ENCODE results near the gene HS2ST1.
"Not testable (repeated sequence)": the region's sequence is repeated elsewhere in the genome, so short reads cannot be mapped to it uniquely, and the experiment has no call there.

Gene HS2ST1

DNA sequence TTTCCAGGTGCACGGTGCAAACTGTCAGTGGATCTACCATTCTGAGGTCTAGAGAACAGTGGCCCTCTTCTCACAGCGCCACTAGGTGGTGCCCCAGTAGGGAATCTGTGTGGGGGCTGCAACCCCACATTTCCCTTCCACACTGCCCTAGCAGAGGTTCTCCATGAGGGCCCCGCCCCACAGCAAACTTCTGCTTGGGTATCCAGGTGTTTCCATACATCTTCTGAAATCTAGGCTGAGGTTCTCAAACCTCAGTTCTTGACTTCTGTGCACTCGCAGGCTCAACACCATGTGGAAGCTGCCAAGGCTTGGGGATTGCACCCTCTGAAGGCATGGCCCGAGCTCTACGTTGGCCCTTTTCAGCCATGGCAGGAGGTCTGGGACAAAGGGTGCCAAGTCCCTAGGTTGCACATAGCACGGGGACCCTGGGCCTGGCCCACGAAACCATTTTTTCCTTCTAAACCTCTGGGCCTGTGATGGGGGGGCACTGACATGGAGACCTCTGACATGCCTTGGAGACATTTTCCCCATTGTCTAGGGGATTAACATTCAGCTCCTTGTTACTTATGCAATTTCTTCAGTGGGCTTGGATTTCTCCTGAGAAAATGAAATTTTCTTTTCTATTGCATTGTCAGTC lies 10.0 kb downstream of the HS2ST1 start:
- DNase-seq (ENCODE audit: low read depth in 4 of 4, low spot score in 1 of 4), result no peak

DNA sequence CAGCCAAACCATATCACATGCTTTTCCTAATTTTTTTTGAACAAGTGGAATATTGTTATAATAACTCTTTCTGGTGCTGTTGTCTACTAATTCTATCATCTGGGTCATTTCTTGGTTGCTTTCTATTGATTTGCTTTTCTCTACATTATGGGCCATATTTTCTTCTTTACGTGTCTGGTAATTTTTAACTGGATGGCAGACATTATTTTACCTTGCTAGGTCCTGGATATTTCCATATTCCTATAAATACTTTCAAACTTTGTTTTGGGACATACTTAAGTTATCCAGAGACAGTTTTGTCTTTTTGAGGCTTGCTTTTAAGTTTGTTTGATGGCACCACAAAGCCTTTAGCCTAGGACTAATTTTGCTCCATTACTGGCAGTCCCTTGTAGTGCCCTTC lies 11.3 kb downstream of the HS2ST1 start:
- no peak for DNase-seq (ENCODE audit: low read depth in 4 of 4, low spot score in 1 of 4)

DNA sequence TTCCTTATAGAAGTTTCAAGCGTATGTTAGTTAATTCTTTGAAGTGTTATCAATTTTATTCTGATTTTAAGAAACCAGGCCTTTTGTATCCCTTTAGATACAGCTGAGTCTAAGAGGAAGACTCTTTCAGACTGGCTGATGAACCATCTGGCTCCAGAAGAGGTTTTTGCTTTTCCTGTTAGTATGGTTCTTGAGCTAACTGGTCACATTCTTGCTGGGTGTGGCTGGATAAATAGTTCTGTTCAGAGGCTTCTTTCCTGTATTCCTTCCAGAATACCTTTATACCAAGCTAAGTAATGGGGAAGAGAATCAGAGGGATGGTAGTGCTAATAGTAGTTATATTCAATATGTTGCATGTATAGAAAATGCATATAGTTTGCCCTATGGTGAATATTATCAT lies 12.4 kb downstream of the HS2ST1 start:
- no peak for DNase-seq (ENCODE audit: low read depth in 4 of 4, low spot score in 1 of 4)

DNA sequence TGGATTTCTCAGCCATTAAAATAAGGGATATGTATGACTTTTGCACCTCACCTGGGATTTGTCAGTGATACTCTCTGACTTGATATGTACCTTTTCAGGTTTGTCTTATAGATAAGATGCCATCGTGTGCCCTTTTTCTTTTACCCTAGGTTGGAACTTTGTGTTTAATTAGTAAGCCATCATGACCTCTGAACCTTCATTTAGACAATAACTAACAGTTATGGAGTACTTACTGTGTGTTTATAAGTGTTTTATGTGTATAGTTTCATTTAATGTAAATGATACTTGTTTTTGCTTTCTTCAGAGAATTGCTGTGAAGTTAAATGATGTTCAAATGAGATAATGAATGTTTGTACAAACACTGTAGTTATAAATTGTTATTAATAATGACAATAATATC lies 14.4 kb downstream of the HS2ST1 start:
- no peak for DNase-seq (ENCODE audit: low read depth in 4 of 4, low spot score in 1 of 4)

DNA sequence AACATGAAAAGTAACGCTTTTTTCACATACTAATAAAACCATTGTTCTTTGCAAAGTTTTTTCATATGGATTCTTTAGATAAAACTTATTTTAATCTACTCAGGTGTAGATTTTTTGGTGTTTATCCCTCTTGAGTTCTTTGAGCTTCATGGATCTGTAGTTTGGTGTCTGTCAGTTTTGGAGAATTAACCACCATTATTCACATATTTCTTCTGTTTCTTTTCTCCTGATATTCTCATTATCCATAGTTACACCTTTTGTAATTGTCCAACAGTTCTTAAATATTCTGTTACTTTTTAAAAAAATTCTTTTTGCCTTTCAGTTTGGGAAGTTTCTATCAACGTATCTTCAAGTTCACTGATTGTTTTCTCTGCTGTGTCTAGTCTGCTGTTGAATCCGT lies 18.6 kb downstream of the HS2ST1 start:
- no peak for DNase-seq (ENCODE audit: low read depth in 4 of 4, low spot score in 1 of 4)

DNA sequence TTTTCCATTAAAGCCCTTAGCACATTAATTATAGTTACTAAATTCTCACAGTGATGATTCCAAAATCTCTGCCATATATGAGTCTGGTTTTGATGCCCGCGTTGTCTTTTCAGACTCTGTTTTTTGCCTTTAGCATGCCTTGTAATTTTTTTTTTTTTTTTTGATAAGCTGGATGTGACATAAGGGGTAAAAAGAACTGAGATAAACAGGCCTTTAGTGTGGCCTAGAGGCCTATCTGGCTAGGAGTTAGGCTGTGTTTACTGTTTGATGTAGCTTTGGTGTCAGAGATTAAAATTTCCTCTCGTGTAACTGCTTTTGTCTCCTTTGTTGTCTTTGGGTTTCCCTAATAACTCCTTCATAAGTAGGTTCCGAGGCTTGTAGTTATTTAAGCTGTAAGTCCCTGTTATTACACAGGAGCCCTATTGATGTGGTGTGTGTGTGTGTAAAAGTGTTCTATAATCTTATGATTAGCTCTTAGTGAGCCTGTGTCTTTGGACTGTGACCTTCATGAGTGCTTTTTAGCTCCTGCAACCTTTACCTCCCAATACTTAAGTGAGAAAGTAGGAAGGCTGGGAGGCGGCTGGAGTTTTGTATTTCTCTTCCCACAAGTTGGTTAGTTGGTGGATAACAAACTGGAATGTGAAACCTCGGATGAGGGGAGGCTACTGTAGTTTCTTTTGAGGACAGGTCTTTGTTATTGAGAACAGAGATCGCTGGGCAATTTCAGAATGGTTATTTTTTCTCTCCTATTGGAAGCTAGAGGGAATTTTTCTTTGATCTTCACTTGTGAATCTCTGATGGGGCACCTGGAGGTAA lies 19.3 kb downstream of the HS2ST1 start:
- no peak for DNase-seq (ENCODE audit: low read depth in 4 of 4, low spot score in 1 of 4)

DNA sequence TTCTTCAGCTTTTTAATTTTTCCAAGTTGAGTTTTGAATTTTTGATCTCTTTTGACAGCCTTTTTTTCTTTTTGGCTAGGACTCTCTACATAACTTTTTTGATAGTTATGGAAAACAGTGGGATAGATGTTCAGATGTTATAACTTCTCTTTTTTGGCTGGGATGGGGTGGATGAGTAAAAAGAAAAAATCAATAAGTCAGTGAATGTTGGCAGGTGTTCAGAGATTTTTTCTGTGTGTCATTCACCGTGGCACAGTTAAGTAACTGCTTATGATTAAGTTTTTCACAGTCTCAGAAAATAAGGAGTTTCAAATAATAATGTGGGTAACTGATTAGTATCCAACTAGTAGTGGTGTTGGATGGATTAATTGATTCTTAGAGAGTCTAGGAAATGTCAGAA lies 24.0 kb downstream of the HS2ST1 start:
- no peak for DNase-seq (ENCODE audit: low read depth in 4 of 4, low spot score in 1 of 4)

DNA sequence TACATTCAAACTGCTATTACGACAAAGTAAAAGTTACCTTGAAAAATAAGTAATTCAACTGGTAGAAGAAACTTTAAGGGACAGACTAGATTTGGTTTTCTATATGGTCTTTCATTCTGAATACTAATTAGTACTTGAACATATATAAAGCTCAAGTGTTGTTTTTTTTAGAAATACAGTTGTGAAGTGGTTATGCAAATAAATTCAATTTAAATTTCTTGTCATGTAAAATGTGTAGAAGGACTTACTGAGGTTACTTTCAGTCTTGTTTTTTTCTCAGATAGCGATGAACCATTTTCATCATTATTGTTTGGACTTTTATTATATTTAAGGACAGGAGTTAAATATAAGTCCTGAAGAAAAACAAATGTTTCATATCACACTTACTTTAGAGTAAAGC lies 24.4 kb downstream of the HS2ST1 start:
- no peak for DNase-seq (ENCODE audit: low read depth in 4 of 4, low spot score in 1 of 4)

DNA sequence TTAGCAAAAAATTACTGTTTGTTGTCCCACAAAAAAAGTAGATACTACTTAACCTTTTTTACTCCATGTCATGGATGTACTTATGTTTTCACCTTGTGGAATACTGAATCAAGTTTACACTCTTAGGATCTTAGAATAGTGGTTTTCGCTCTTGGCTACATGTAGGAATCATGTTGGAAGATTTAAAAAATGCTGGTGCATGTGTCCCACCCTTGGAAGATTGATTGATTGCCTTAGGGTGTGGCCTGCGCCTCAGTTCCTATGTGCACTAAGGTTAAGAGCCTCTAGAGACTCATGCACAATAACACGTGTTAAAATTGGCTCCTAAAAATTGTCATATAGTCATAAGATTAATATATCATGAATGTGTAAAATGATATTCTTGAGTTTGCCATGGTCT lies 25.0 kb downstream of the HS2ST1 start:
- no peak for DNase-seq (ENCODE audit: low read depth in 4 of 4, low spot score in 1 of 4)

DNA sequence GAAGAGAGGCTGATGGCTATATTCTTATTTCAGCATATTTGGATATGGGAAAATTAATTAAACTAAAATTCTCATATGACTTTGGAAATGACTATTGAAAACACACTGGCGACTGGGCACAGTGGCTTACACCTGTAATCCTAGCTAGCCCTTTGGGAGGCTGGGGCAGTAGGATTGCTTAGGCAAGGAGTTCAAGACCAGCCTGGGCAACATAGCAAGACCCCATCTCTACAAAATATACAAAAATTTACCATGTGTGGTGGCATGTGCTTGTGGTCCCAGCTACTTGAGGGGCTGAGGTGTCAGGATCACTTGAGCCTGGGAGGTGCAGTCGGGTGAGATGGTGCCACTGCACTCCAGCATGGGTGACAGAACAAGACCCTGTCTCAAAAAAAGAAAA lies 26.2 kb downstream of the HS2ST1 start:
- DNase-seq (ENCODE audit: low read depth in 4 of 4, low spot score in 1 of 4), result no peak

DNA sequence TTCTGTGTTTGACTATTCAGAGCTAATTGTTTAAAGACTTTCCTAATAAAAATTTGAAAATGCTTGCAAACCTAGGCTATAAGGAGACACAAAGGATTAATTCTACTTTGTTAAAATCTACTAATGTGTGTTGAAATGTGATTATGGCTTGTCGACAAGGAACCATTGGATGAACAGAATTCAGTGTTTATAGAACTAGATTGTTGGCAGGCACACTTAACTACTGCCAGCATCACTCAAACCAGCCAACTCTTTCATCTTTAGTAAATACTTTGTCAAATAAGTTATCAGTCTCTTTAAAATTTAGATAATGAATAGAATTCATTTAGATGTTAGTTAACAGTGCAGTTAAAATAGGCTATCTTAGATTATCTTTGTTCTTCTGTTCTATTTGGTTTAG lies 27.6 kb downstream of the HS2ST1 start:
- no peak for DNase-seq (ENCODE audit: low read depth in 4 of 4, low spot score in 1 of 4)

DNA sequence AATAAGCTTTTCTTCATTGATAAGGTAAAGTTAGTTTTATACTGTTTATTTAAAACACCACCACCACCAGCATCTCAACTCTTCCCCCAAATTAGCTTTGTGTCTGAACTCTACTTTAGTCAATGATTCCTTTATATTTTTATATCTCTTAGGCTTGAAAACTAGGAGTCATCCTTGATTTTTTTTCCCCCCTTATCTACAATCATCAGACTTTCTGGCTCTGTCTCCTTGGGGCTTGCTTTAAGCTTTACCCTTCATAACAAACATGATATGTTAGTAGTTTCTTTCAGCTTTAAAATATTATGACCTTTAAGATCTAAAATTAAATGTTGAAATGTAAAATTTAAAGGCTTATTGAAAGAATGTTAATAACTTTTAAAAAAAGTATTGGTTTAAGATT lies 28.3 kb downstream of the HS2ST1 start:
- DNase-seq (ENCODE audit: low read depth in 4 of 4, low spot score in 1 of 4), result no peak

DNA sequence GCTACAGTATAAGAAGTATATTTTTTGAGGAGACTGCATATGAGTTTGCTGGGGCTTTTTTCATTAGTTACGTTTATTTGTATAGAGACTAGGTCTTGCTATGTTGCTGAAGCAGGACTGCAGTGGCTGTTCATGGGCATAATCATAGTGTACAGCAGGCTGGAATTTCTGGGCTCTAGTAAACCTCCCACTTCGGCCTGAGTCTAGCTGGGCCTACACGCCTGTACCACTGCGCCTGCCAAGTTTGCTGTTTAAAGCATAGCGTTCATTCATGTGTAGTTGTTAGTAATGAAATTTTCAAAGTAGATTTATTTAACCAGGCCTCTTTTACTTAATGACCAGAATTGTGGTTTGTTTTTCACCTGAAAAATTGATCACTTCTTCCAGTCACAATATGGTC lies 33.8 kb downstream of the HS2ST1 start:
- DNase-seq (ENCODE audit: low read depth in 4 of 4, low spot score in 1 of 4), result no peak

DNA sequence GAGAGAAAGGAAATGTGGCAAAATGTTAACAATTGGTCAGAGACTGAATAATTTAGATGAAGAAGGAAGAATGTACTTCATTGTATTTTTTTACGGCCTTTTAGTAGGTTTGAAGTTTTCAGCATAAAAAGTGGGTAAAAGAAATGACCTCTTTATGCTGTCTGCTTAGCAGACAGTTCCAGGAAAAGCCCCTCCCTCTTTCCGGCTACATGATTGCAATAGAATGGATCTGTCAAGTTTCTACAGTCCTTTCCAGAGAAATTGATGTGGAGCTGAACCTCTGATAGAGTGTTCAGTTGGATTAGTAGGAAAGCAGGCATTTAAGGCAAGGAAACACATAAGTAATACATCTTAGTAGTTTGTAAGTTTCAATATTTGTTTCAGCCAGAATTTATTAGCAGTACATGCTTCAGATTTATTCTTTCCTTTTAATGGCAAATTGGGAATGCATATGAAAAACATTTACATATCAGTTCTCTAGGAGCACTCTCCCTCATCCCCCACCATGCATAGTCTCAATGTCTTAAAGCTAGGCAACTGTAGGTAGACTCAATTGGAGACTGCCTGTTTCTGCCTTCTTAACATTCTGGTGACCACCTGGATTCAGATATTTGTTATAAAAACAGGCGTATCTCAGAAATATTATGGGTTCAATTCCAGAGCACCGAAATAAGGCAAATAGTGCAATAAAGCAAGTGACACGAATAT lies 36.4 kb downstream of the HS2ST1 start:
- no peak for DNase-seq (ENCODE audit: low read depth in 4 of 4, low spot score in 1 of 4)

DNA sequence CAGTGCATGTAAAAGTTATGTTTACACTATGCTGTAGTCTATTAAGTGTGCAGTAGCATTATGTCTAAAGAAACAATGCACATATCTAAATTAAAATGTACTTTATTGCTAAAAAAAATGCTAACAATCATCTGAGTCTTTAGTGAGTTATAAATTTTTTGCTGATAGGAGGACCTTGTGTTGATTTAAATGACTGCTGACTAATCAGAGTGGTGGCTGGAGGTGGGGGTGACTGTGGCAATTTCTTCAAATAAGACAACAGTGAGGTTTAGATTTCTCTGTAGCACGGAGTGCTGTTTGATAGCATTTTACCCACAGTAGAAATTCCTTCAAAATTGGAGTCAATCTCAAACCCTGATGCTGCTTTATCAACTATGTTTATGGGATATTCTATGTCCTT lies 37.0 kb downstream of the HS2ST1 start:
- DNase-seq (ENCODE audit: low read depth in 4 of 4, low spot score in 1 of 4), result no peak

DNA sequence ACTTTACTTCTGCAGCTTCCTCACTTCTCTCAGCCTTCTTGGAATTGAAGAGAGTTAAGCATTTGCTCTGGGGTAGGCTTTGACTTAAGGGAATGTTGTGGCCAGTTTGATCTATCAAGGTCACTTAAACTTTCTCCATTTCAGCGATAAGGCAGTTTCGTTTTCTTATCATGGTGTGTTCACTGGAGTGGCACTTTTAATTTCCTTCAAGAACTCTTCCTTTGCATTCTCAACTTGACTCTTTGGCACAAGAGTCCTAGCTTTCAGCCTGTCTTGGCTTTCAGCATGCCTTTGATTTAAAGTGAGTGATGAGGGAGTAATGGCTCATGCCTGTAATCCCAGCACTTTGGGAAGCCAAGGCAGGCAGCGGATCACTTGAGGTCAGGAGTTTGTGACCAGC lies 38.7 kb downstream of the HS2ST1 start:
- DNase-seq (ENCODE audit: low read depth in 4 of 4, low spot score in 1 of 4), result no peak

DNA sequence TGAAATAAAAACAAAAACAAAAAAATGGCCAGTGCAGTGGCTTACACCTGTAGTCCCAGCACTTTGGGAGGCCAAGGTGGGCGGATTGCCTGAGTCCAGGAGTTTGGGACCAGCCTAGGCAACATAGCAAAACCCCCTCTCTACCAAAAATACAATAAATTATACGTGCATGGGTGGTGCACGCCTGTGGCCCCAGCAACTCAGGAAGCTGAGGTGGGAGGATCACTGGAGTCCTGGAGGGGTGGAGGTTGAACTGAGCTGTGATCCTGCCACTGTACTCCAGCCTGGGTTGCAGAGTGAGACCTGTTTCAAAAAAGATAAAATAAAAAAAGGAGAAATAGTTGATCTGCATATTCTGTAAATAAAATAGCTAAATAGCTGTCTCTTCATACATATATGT lies 41.2 kb downstream of the HS2ST1 start:
- no peak for DNase-seq (ENCODE audit: low read depth in 4 of 4, low spot score in 1 of 4)

DNA sequence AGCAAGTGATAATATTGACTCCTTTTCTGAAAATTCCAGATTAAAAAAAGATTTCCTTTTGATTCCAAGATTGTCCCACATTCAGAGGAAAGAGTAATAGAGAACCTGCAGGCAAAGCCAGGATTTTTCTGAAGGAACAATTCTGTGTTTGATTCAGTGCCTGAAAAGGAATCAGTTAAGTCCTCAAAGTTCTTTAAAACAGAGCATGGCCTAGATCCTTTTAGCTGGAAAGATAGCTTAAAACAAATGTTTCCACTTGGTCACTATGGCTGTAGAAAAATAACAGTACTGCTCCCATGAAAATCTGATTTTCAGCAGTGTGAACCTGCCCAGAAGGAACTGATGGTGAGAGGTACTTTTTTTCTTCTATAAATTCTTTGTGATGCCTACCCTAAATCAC lies 41.8 kb downstream of the HS2ST1 start:
- no peak for DNase-seq (ENCODE audit: low read depth in 4 of 4, low spot score in 1 of 4)

DNA sequence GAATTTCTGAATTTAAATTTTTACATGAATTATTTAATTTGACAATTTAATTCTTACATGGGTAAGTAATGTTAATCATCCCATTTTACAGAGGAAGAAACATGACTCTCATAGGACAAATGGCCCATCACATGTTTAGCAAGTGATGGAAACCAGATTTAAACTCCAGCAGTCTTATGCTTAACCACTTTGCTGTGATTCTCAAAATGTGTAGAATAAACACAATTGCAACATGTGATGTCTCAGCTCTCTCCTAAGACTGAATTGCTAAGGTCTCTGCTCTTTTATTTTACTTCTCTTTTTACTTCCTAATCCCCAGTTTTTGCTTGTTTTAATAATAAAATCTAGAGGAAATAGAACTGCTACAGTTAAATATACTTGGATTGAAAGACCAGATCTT lies 42.8 kb downstream of the HS2ST1 start:
- DNase-seq (ENCODE audit: low read depth in 4 of 4, low spot score in 1 of 4), result no peak

DNA sequence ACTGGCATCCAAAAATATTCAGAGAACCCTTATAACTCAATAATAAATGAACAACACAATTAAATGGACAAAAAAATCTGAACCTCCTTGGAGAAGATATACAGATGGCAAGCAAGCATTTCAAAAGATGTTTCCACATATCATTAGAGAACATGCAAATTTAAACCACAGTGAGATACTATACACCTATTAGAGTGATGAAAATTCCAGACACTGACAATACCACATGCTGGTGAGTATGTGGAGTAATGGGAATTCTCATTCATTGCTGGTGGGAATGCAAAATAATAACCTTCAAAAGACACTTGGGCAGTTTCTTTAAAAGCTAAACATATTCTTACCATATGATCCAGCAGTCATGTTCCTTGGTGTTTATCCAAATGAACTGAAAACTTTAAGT lies 46.1 kb downstream of the HS2ST1 start:
- no peak for DNase-seq (ENCODE audit: low read depth in 4 of 4, low spot score in 1 of 4)

DNA sequence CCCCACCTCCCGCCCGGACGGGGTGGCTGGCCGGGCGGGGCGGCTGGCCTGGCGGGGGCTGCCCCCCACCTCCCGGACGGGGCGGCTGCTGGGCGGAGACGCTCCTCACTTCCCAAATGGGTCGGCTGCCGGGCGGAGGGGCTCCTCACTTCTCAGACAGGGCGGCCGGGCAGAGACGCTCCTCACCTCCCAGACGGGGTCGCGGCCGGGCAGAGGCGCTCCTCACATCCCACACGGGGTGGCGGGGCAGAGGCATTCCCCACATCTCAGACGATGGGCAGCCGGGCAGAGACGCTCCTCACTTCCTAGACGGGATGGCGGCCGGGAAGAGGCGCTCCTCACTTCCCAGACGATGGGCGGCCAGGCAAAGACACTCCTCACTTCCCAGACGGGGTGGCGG lies 49.4 kb downstream of the HS2ST1 start:
- not testable (repeated sequence) for DNase-seq (ENCODE audit: low read depth in 4 of 4, low spot score in 1 of 4)

DNA sequence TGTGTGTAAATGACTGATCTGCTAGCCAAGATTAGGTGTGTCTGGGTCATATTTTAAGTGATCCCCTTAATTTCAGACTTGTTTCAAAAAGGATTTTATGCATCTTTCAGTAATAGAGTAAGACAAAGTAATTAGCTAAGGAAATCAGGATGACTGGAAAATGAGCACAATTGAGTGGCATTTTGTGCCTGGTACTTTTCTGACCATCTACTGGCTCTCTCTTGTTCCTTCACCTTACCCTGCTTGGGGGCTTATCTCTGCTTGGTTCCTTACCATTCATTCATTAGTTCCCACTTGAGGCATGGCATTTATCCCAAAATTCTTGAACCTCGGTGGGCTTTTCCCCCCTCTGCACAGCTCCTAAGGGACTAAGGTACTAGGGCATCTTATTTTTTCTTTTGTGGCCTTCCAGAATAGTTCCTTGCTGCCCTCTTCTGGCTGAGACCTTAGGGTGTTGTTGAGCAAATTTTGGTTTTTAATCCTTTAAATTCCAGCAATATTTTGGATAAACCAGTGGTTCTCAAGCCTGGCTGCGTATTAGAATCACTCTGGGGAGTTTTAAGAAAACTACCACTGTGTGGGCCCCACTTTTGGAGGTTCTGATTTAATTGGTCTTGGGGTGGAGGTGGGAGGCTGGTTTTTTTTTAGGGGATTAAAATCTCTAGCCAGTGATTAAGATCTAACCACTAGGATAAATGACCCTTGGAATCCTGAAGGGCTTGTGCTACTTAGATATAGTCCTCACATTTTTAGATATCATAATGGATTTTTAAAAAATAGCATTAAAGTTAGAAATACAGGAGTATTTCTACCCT lies 50.8 kb downstream of the HS2ST1 start:
- DNase-seq (ENCODE audit: low read depth in 4 of 4, low spot score in 1 of 4), result no peak

Data from stimulated activated CD4-positive, alpha-beta T cell treated with anti-CD3 and anti-CD28 coated beads, Interleukin-1b, Interleukin-23, amount 100 ng/mL, for 24 hours (primary cell).